Activated CD4-positive, alpha-beta T cell treated with anti-CD3 and anti-CD28 coated beads, Interleukin-10, Interleukin-2, amounts not matched to agents 100 ng/mL and 50 ng/mL, durations not matched to agents 16 hours and 8 hours (primary cell): Measurements from ENCODE around the gene PLSCR4.
"Not testable (repeated sequence)": the region's sequence is repeated elsewhere in the genome, so short reads cannot be mapped to it uniquely, and the experiment has no call there.

Experiments used
- DNase-seq: peaks from one replicate; pipeline ENCODE4 v3.0.0-alpha.2; 2020

Gene PLSCR4

GRCh38 chr3:146246526-146246925, 4.4 kb downstream of the PLSCR4 start:
- no peak for DNase-seq

GRCh38 chr3:146243559-146243958, 7.3 kb downstream of the PLSCR4 start:
- DNase-seq: no peak

GRCh38 chr3:146241523-146242240, 9.2 kb downstream of the PLSCR4 start:
- DNase-seq: no peak

- DNase-seq: no peak
Observed at GRCh38 chr3:146233487-146233886, 17.4 kb downstream of the PLSCR4 start.

GRCh38 chr3:146227486-146227885, 23.4 kb downstream of the PLSCR4 start:
- DNase-seq: no peak

GRCh38 chr3:146226881-146227280, 24.0 kb downstream of the PLSCR4 start:
- DNase-seq: no peak

GRCh38 chr3:146225458-146225857, 25.4 kb downstream of the PLSCR4 start:
- DNase-seq: not testable (repeated sequence)

GRCh38 chr3:146223401-146224373, 27.2 kb downstream of the PLSCR4 start:
- DNase-seq: no peak

GRCh38 chr3:146222204-146223046, 28.5 kb downstream of the PLSCR4 start:
- no peak for DNase-seq

- no peak for DNase-seq
Observed at GRCh38 chr3:146221276-146221675, 29.6 kb downstream of the PLSCR4 start.

GRCh38 chr3:146218880-146219866, 31.7 kb downstream of the PLSCR4 start:
- DNase-seq: peak; percentile 18

- DNase-seq: no peak
Observed at GRCh38 chr3:146217324-146217723, 33.6 kb downstream of the PLSCR4 start.

- no peak for DNase-seq
Observed at GRCh38 chr3:146214493-146214892, 36.4 kb downstream of the PLSCR4 start.

- DNase-seq: no peak
Observed at GRCh38 chr3:146209371-146209770, 41.5 kb downstream of the PLSCR4 start.

- no peak for DNase-seq
Observed at GRCh38 chr3:146203776-146204175, 47.1 kb downstream of the PLSCR4 start.

GRCh38 chr3:146200461-146201220, 50.3 kb downstream of the PLSCR4 start:
- DNase-seq: no peak

- no peak for DNase-seq
Observed at GRCh38 chr3:146199762-146200161, 51.1 kb downstream of the PLSCR4 start.

GRCh38 chr3:146196789-146197188, 54.1 kb downstream of the PLSCR4 start:
- DNase-seq: no peak

- no peak for DNase-seq
Observed at GRCh38 chr3:146195605-146196004, 55.3 kb downstream of the PLSCR4 start.

GRCh38 chr3:146195030-146195429, 55.9 kb downstream of the PLSCR4 start:
- DNase-seq: no peak

GRCh38 chr3:146191051-146191450, 59.9 kb downstream of the PLSCR4 start:
- no peak for DNase-seq
